Measurements from ENCODE around the gene CDYL. TPM values are rescaled to one million over a fixed set of nuclear protein-coding genes. Genes with fewer than 3 reads are reported as not detected.

Gene CDYL
- polyA plus RNA-seq, 4 donors = 6.2 to 15.4 (median 7.4) TPM

DNA sequence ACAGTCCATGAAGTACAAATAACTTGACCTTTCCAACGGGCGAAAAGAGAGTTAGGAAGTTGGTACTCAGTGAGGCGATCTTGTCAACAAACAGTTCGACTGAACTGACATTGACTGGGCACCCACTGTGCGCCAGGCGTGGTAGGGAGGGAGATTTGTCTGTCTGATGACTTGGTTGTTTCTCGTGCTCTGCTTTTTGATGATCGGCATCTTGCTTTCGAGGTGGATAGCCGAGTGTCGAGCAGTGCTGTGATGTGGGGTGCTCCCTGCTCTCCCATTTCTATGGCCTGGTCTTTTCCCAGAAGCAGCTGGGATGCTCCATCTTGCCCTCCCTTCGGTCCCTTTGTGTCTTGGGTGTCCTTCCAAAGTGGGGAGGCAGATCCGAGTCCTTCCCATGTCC lies 197.2 kb downstream of the CDYL start:
- Histone ChIP-seq H3K27ac (ENCODE audit: low read depth in 1 of 3, low read length in 2 of 3) (no peak overlapping the region), H3K36me3 (ENCODE audit: control insufficient read depth in 3 of 3, insufficient read depth in 2 of 3, low read depth in 1 of 3, low read length in 3 of 3) (no peaks in the 10 kb centered on the region), H3K27me3 (ENCODE audit: control insufficient read depth in 3 of 3, insufficient read depth in 3 of 3, low read length in 3 of 3) (peaks cover 0 to 8% (median 0%) of the 10 kb centered on the region in 3 donors), H3K4me3 (ENCODE audit: low read depth in 1 of 3, low read length in 3 of 3) (no peak overlapping the region), H3K4me1 (ENCODE audit: control insufficient read depth in 3 of 3, insufficient read depth in 2 of 3, low read depth in 1 of 3, low read length in 2 of 3) (no peaks in the 10 kb centered on the region), H3K9me3 (ENCODE audit: control insufficient read depth in 2 of 2, insufficient read depth in 1 of 2, low read depth in 1 of 2, low read length in 1 of 2) (peaks cover 0 to 2% of the 10 kb centered on the region in 2 donors)
- 89 to 91% (median 91%) methylated on average over 13 of the region's 13 CpGs for WGBS, 3 donors
- no peak for DNase-seq
- no peak for FAIRE-seq

- no peak for DNase-seq
- Histone ChIP-seq H3K27me3 (ENCODE audit: control insufficient read depth in 3 of 3, insufficient read depth in 3 of 3, low read length in 3 of 3) (peaks cover 0 to 8% (median 0%) of the 10 kb centered on the region in 3 donors), H3K9me3 (ENCODE audit: control insufficient read depth in 2 of 2, insufficient read depth in 1 of 2, low read depth in 1 of 2, low read length in 1 of 2) (peaks cover 0 to 8% of the 10 kb centered on the region in 2 donors), H3K4me3 (ENCODE audit: low read depth in 1 of 3, low read length in 3 of 3) (no peak overlapping the region), H3K36me3 (ENCODE audit: control insufficient read depth in 3 of 3, insufficient read depth in 2 of 3, low read depth in 1 of 3, low read length in 3 of 3) (no peaks in the 10 kb centered on the region), H3K4me1 (ENCODE audit: control insufficient read depth in 3 of 3, insufficient read depth in 2 of 3, low read depth in 1 of 3, low read length in 2 of 3) (no peaks in the 10 kb centered on the region), H3K27ac (ENCODE audit: low read depth in 1 of 3, low read length in 2 of 3) (no peak overlapping the region)
- no peak for FAIRE-seq
- WGBS, 3 donors = 45 to 51% (median 49%) methylated on average over 14 of the region's 14 CpGs
Observed at GRCh38 chr6:4973982-4974745, 198.0 kb downstream of the CDYL start.

DNA sequence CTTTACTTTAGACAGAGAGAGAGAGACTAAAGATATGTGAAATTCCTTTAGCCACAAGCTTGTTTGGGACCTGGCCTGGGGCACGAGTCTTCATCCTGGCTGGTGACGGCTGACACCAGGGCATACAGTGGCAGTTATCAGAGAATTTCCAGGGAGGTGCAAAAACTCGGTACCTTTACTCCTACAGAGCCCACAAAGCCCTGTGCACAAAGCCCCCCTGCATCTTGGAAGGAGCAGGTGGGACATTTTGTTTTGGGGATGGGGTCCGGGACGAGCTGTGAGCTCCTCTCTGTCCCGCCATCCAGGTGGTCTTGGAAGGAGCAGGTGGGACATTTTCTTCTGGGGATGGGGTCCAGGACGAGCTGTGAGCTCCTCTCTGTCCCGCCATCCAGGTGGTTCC lies 198.8 kb downstream of the CDYL start:
- DNase-seq = no peak
- Histone ChIP-seq H3K27ac (ENCODE audit: low read depth in 1 of 3, low read length in 2 of 3) (no peak overlapping the region), H3K36me3 (ENCODE audit: control insufficient read depth in 3 of 3, insufficient read depth in 2 of 3, low read depth in 1 of 3, low read length in 3 of 3) (no peaks in the 10 kb centered on the region), H3K27me3 (ENCODE audit: control insufficient read depth in 3 of 3, insufficient read depth in 3 of 3, low read length in 3 of 3) (peaks cover 0 to 8% (median 0%) of the 10 kb centered on the region in 3 donors), H3K9me3 (ENCODE audit: control insufficient read depth in 2 of 2, insufficient read depth in 1 of 2, low read depth in 1 of 2, low read length in 1 of 2) (peaks cover 0 to 11% of the 10 kb centered on the region in 2 donors), H3K4me3 (ENCODE audit: low read depth in 1 of 3, low read length in 3 of 3) (no peak overlapping the region), H3K4me1 (ENCODE audit: control insufficient read depth in 3 of 3, insufficient read depth in 2 of 3, low read depth in 1 of 3, low read length in 2 of 3) (no peaks in the 10 kb centered on the region)
- no peak for FAIRE-seq
- WGBS, 3 donors = 78 to 85% (median 82%) methylated on average over 8 of the region's 8 CpGs

GRCh38 chr6:4975506-4975905 lies 199.3 kb downstream of the CDYL start:
- FAIRE-seq (no peak), DNase-seq (no peak)
- 67 to 72% (median 69%) methylated on average over 3 of the region's 3 CpGs for WGBS, 3 donors

DNA sequence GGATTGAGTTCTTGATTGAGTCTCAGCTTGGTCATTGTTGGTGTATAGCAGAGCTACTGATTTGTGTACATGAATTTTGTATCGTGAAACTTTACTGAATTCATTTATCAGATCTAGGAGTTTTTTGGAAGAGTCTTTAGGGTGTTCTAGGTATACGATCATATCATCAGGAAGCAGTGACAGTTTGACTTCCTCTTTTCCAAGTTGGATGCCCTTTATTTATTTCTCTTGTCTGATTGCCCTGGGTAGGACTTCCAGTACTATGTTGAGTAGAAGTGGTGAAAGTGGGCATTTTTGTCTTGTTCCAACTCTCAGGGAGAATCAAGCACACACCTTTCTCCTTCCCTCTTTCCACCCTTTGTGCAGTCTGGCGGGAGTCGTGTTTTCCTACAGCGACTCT lies 201.3 kb downstream of the CDYL start:
- Histone ChIP-seq H3K36me3 (ENCODE audit: control insufficient read depth in 3 of 3, insufficient read depth in 2 of 3, low read depth in 1 of 3, low read length in 3 of 3) (no peaks in the 10 kb centered on the region), H3K27me3 (ENCODE audit: control insufficient read depth in 3 of 3, insufficient read depth in 3 of 3, low read length in 3 of 3) (peaks cover 0 to 8% (median 0%) of the 10 kb centered on the region in 3 donors), H3K4me1 (ENCODE audit: control insufficient read depth in 3 of 3, insufficient read depth in 2 of 3, low read depth in 1 of 3, low read length in 2 of 3) (no peaks in the 10 kb centered on the region), H3K27ac (ENCODE audit: low read depth in 1 of 3, low read length in 2 of 3) (no peak overlapping the region), H3K9me3 (ENCODE audit: control insufficient read depth in 2 of 2, insufficient read depth in 1 of 2, low read depth in 1 of 2, low read length in 1 of 2) (peaks cover 0 to 11% of the 10 kb centered on the region in 2 donors), H3K4me3 (ENCODE audit: low read depth in 1 of 3, low read length in 3 of 3) (no peak overlapping the region)
- no peak for FAIRE-seq
- DNase-seq = no peak
- 78 to 79% (median 79%) methylated on average over 5 of the region's 5 CpGs for WGBS, 3 donors

More at GRCh38 chr6:4975506-4975905, 199.3 kb downstream of the CDYL start:
- H3K27me3 ChIP-seq (ENCODE audit: control insufficient read depth in 3 of 3, insufficient read depth in 3 of 3, low read length in 3 of 3) = peaks cover 0 to 8% (median 0%) of the 10 kb centered on the region in 3 donors
- no peak overlapping the region for H3K27ac ChIP-seq (ENCODE audit: low read depth in 1 of 3, low read length in 2 of 3)
- H3K9me3 ChIP-seq (ENCODE audit: control insufficient read depth in 2 of 2, insufficient read depth in 1 of 2, low read depth in 1 of 2, low read length in 1 of 2) = peaks cover 0 to 11% of the 10 kb centered on the region in 2 donors
- no peaks in the 10 kb centered on the region for H3K4me1 ChIP-seq (ENCODE audit: control insufficient read depth in 3 of 3, insufficient read depth in 2 of 3, low read depth in 1 of 3, low read length in 2 of 3)
- H3K4me3 ChIP-seq (ENCODE audit: low read depth in 1 of 3, low read length in 3 of 3) = no peak overlapping the region
- no peaks in the 10 kb centered on the region for H3K36me3 ChIP-seq (ENCODE audit: control insufficient read depth in 3 of 3, insufficient read depth in 2 of 3, low read depth in 1 of 3, low read length in 3 of 3)

GRCh38 chr6:4979426-4979825 lies 203.2 kb downstream of the CDYL start:
- FAIRE-seq (no peak), DNase-seq (no peak)
- Histone ChIP-seq H3K36me3 (ENCODE audit: control insufficient read depth in 3 of 3, insufficient read depth in 2 of 3, low read depth in 1 of 3, low read length in 3 of 3) (no peaks in the 10 kb centered on the region), H3K9me3 (ENCODE audit: control insufficient read depth in 2 of 2, insufficient read depth in 1 of 2, low read depth in 1 of 2, low read length in 1 of 2) (peaks cover 0 to 11% of the 10 kb centered on the region in 2 donors), H3K4me3 (ENCODE audit: low read depth in 1 of 3, low read length in 3 of 3) (no peak overlapping the region), H3K27ac (ENCODE audit: low read depth in 1 of 3, low read length in 2 of 3) (no peak overlapping the region), H3K27me3 (ENCODE audit: control insufficient read depth in 3 of 3, insufficient read depth in 3 of 3, low read length in 3 of 3) (peaks cover 0 to 3% (median 0%) of the 10 kb centered on the region in 3 donors), H3K4me1 (ENCODE audit: control insufficient read depth in 3 of 3, insufficient read depth in 2 of 3, low read depth in 1 of 3, low read length in 2 of 3) (no peaks in the 10 kb centered on the region)
- WGBS, 3 donors = 63 to 77% (median 75%) methylated on average over 3 of the region's 3 CpGs

DNA sequence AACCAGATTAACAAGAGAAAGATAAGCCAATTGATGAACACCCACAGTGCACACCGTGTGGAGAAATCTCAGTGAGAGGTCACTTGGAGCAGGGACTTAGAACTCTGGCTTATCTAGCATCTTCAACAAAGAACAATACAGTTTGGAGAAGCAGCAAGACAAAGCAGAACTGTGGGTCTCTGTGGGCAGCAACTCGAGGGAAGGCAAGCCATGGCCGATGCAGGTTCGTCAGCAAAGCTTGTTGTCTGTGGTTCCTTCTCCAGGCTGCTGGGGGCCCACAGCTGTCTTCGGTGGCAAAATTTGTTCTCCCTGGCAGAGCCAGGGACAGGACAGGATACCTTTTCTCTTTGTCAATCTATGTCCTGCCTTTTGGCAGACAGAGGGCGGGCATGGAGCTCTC lies 205.6 kb downstream of the CDYL start:
- H3K27ac ChIP-seq (ENCODE audit: low read depth in 1 of 3, low read length in 2 of 3) = no peak overlapping the region
- FAIRE-seq (no peak), DNase-seq (no peak)
- H3K9me3 ChIP-seq (ENCODE audit: control insufficient read depth in 2 of 2, insufficient read depth in 1 of 2, low read depth in 1 of 2, low read length in 1 of 2) = peaks cover 0 to 11% of the 10 kb centered on the region in 2 donors
- H3K4me1 ChIP-seq (ENCODE audit: control insufficient read depth in 3 of 3, insufficient read depth in 2 of 3, low read depth in 1 of 3, low read length in 2 of 3) = no peaks in the 10 kb centered on the region
- no peaks in the 10 kb centered on the region for H3K36me3 ChIP-seq (ENCODE audit: control insufficient read depth in 3 of 3, insufficient read depth in 2 of 3, low read depth in 1 of 3, low read length in 3 of 3)
- WGBS, 3 donors = 48 to 55% (median 52%) methylated on average over 6 of the region's 6 CpGs
- H3K27me3 ChIP-seq (ENCODE audit: control insufficient read depth in 3 of 3, insufficient read depth in 3 of 3, low read length in 3 of 3) = no peaks in the 10 kb centered on the region
- H3K4me3 ChIP-seq (ENCODE audit: low read depth in 1 of 3, low read length in 3 of 3) = no peak overlapping the region

DNA sequence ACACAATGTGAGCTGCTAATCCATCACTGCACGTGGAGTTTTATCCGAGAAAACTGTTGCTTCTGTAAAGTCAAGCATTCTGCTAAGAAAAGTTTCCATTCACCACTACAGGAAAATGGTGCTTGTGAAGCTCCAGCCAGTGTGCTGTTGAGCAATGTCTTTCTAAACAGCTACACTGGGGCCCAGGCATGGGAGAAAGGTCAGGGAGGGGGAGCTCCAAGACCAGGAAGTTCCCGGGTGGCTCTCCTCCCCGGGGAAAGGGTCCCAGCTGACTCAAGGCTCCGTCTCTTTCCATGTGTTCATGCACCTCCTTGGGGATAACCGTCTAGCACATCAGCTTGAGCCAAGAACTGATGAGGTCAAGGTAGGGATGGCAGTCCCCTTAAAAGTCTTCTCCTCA lies 207.1 kb downstream of the CDYL start:
- H3K9me3 ChIP-seq (ENCODE audit: control insufficient read depth in 2 of 2, insufficient read depth in 1 of 2, low read depth in 1 of 2, low read length in 1 of 2) = peaks cover 0 to 9% of the 10 kb centered on the region in 2 donors
- no peak for FAIRE-seq
- WGBS, 3 donors = 75 to 80% (median 77%) methylated on average over 6 of the region's 6 CpGs

More for the DNA sequence above, 207.1 kb downstream of the CDYL start:
- DNase-seq = no peak
- Histone ChIP-seq H3K27ac (ENCODE audit: low read depth in 1 of 3, low read length in 2 of 3) (no peak overlapping the region), H3K4me3 (ENCODE audit: low read depth in 1 of 3, low read length in 3 of 3) (no peak overlapping the region), H3K36me3 (ENCODE audit: control insufficient read depth in 3 of 3, insufficient read depth in 2 of 3, low read depth in 1 of 3, low read length in 3 of 3) (no peaks in the 10 kb centered on the region), H3K4me1 (ENCODE audit: control insufficient read depth in 3 of 3, insufficient read depth in 2 of 3, low read depth in 1 of 3, low read length in 2 of 3) (no peaks in the 10 kb centered on the region), H3K27me3 (ENCODE audit: control insufficient read depth in 3 of 3, insufficient read depth in 3 of 3, low read length in 3 of 3) (no peaks in the 10 kb centered on the region)
